Prostate gland (tissue), 2 donors: Measurements from ENCODE around the gene ADAMTS17.

Experiments
- POLR2A ChIP-seq: fragments of 450-650 bp; IDR thresholded peaks from one replicate; pipeline ENCODE4 v1.6.1; 2016; ENCODE audit warnings: antibody characterized with exemption, mild to moderate bottlenecking
- POLR2AphosphoS5 ChIP-seq: sonication (generic); formaldehyde crosslinking; IDR thresholded peaks from one replicate; pipeline ENCODE4 v1.6.1; 2017; ENCODE audit warnings: antibody characterized with exemption
- TF ChIP-seq, protein P1 (sequence below), 4 experiments: fragments of 200-600 bp in 2 of 4; fragments of 450-650 bp in 2 of 4; sonication (generic) in 2 of 4; IDR thresholded peaks; 1 replicate in 3 of 4; 2 replicates in 1 of 4; pipeline ENCODE4 v1.5.1; 2016 to 2019; ENCODE audit warnings: antibody characterized with exemption in 4 of 4, mild to moderate bottlenecking in 2 of 4, moderate library complexity in 2 of 4

DNA sequence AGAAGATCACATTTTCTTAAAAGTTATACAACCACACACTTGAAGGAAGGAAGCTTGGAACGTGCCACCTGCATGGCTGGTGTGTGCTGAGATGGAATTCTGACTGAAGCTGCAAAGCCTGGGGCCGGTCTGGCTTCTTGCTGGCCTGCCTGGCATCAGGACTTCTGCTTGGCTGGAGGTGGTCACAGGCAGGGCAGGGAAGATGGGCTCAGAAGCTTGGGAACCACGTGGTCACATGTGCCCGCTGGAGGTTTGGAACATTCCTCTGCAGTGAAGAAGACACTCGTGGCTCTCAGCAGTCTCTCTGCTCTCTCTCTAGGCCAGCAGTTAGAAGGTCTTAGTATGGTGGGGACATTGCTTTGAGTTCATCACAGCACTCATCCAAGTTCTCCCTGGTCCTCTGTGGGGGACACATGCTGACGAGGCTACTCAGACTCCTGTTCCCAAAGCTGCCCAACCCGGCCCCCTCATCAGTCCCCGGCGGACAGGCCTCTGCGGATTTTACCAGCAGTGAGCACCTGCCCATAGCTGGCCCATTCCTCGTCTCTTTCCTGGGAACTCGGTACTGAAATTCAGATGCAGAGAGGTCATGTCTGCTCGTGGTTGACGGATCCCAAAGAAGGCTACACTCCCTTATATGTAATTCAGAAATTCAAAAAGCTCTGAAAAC is 229.0 kb downstream of the ADAMTS17 start:
- TF ChIP-seq, protein P1, sequence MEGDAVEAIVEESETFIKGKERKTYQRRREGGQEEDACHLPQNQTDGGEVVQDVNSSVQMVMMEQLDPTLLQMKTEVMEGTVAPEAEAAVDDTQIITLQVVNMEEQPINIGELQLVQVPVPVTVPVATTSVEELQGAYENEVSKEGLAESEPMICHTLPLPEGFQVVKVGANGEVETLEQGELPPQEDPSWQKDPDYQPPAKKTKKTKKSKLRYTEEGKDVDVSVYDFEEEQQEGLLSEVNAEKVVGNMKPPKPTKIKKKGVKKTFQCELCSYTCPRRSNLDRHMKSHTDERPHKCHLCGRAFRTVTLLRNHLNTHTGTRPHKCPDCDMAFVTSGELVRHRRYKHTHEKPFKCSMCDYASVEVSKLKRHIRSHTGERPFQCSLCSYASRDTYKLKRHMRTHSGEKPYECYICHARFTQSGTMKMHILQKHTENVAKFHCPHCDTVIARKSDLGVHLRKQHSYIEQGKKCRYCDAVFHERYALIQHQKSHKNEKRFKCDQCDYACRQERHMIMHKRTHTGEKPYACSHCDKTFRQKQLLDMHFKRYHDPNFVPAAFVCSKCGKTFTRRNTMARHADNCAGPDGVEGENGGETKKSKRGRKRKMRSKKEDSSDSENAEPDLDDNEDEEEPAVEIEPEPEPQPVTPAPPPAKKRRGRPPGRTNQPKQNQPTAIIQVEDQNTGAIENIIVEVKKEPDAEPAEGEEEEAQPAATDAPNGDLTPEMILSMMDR (IDR thresholded peaks at IDR 0.05) = no peak
- TF ChIP-seq POLR2AphosphoS5 (no peak), POLR2A (no peak)
